ENCODE results near the gene RNF112.

DNA sequence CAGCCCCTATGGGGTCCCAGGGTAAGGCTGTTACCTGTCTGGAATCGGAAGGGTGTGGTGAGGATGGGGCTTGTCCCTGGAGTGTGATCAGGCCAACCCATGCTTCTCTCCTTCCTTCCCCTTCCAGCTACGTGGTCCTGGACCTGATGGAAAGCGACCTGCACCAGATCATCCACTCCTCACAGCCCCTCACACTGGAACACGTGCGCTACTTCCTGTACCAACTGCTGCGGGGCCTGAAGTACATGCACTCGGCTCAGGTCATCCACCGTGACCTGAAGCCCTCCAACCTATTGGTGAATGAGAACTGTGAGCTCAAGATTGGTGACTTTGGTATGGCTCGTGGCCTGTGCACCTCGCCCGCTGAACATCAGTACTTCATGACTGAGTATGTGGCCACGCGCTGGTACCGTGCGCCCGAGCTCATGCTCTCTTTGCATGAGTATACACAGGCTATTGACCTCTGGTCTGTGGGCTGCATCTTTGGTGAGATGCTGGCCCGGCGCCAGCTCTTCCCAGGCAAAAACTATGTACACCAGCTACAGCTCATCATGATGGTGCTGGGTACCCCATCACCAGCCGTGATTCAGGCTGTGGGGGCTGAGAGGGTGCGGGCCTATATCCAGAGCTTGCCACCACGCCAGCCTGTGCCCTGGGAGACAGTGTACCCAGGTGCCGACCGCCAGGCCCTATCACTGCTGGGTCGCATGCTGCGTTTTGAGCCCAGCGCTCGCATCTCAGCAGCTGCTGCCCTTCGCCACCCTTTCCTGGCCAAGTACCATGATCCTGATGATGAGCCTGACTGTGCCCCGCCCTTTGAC lies 30.3 kb upstream of the RNF112 start:
- TF ChIP-seq POLR2A (IDR thresholded peaks at IDR 0.05) = no peak
- TF ChIP-seq, protein P1, sequence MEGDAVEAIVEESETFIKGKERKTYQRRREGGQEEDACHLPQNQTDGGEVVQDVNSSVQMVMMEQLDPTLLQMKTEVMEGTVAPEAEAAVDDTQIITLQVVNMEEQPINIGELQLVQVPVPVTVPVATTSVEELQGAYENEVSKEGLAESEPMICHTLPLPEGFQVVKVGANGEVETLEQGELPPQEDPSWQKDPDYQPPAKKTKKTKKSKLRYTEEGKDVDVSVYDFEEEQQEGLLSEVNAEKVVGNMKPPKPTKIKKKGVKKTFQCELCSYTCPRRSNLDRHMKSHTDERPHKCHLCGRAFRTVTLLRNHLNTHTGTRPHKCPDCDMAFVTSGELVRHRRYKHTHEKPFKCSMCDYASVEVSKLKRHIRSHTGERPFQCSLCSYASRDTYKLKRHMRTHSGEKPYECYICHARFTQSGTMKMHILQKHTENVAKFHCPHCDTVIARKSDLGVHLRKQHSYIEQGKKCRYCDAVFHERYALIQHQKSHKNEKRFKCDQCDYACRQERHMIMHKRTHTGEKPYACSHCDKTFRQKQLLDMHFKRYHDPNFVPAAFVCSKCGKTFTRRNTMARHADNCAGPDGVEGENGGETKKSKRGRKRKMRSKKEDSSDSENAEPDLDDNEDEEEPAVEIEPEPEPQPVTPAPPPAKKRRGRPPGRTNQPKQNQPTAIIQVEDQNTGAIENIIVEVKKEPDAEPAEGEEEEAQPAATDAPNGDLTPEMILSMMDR (IDR thresholded peaks at IDR 0.05) = no peak
